ENCODE data around the gene CDH23. TPM values are rescaled to one million over a fixed set of nuclear protein-coding genes. Genes with fewer than 3 reads are reported as not detected.

CDH23 gene
- total RNA-seq, 8 experiments from 2014 or later: 1.6 to 81.3 (median 3.3) TPM

DNA sequence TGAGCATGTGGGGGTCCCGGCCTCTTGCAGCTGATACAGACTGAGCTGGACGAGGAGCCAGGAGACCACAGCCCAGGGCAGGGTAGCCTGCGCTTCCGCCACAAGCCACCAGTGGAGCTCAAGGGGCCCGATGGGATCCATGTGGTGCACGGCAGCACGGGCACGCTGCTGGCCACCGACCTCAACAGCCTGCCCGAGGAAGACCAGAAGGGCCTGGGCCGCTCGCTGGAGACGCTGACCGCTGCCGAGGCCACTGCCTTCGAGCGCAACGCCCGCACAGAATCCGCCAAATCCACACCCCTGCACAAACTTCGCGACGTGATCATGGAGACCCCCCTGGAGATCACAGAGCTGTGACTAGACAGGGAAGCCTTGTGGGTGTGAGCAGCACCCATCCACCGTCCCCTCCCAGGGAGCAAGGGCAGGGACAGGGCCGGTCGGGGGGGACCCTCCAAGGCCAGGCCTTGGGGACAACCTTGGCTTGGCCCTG, 418.2 kb downstream of the CDH23 start:
- Histone ChIP-seq H3K27ac (no peak overlapping the region), H3K4me3 (no peak overlapping the region), H3K4me1 (replicated peaks in 1 of 2) (peaks cover 6 to 13% of the 10 kb centered on the region in 2 donors)
- in situ Hi-C loops (cut with MboI; ENCODE audit: low pct_unique_long_range_greater_than_20kb in 2 of 9, low sequenced_read_pairs in 9 of 9, unreplicated experiment in 9 of 9): no loop called here
- 86 to 93% methylated on average over 7 to 12 of the region's 26 CpGs; no CpG with 5 or more reads in 8 of the 10 experiments for WGBS, 10 experiments
- ATAC-seq (replicated peaks in 6 of 8): peak in 1 of 8 experiments; percentile 12

DNA sequence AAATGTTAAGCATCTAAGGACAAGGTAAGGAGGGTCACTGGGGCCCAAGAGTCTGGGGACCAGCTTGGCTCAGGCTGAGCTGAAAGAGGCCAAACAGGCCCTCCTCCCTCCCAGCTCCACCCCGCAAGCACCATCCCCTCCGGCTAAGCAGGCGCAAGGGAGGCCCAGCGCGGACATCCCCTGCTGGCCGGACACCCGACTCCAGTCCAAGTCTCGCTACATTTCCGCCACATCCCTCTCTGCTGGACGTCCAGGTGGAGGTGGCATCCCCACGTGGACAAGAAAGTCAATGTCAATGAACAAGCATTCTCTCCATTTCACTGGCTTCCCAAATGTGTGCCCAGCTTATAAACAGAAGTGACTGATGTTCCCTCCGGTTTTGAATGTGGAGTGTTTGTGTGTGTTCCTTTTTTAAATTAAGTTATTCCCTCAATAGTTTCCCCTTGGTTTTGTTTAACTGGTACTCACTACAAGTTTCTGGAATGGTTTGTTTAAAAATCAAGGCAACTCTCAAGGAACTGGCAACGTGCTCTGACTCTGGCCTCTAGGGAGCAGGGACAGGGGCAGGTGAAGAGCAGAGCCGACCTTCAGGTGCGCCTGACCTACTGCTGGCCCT, 418.9 kb downstream of the CDH23 start:
- no peak for ATAC-seq (replicated peaks in 6 of 8)
- in situ Hi-C loops (cut with MboI; ENCODE audit: low pct_unique_long_range_greater_than_20kb in 2 of 9, low sequenced_read_pairs in 9 of 9, unreplicated experiment in 9 of 9): no loop called here
- H3K27ac ChIP-seq: no peak overlapping the region
- peaks cover 6 to 13% of the 10 kb centered on the region in 2 donors for H3K4me1 ChIP-seq (replicated peaks in 1 of 2)
- 60 to 100% (median 94%) methylated on average over 1 to 11 of the region's 15 CpGs; no CpG with 5 or more reads in 2 of the 10 experiments for WGBS, 10 experiments
- no peak overlapping the region for H3K4me3 ChIP-seq

DNA sequence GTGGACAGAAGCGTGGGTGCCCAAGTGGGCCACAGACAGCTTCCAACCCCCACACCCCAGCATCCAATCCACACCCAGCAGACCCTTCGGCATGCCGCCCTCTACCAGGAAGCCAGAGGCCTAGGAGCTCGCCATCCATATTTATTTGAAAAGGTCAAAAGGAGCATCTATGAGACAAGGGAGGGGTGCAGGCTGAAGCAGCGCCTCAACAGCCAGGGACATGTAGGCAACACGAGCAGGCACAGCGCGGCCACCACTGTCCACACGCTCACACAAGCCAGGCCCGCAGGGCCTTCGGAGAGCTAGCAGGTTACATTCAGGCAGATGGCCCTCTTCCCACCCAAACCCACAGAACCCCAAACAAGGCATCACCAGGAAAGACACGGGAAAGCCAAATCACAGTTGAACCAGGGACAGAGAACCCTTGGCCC, 419.7 kb downstream of the CDH23 start:
- in situ Hi-C loops (cut with MboI; ENCODE audit: low pct_unique_long_range_greater_than_20kb in 2 of 9, low sequenced_read_pairs in 9 of 9, unreplicated experiment in 9 of 9): no loop called here
- H3K4me3 ChIP-seq: no peak overlapping the region
- no peak for ATAC-seq (replicated peaks in 6 of 8)
- WGBS, 10 experiments: 0 to 100% (median 90%) methylated on average over 1 to 4 of the region's 12 CpGs; no CpG with 5 or more reads in 3 of the 10 experiments
- H3K4me1 ChIP-seq (replicated peaks in 1 of 2): peaks cover 6 to 13% of the 10 kb centered on the region in 2 donors
- H3K27ac ChIP-seq: no peak overlapping the region

DNA sequence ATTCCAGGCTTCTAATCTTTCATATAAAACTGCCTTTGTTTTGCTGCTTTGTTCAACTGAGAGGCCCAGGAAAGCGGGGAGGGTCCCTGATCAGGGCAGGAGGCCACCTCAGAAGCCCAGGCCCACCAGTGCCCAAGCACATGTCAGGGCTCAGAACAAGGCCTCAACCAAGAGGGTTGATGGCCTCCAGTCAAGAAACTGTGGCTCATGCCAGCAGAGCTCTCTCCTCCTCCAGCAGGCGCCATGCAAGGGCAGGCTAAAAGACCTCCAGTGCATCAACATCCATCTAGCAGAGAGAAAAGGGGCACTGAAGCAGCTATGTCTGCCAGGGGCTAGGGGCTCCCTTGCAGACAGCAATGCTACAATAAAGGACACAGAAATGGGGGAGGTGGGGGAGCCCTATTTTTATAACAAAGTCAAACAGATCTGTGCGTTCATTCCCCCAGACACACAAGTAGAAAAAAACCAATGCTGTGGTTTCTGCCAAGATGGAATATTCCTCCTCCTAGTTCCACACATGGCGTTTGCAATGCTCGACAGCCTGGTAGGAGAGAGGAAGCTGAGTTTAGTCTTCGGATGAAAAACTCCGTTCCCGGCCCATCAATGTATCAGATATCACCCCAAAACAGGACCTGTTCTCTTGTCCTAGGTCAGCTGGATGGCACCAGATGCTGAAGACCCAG, 420.4 kb downstream of the CDH23 start:
- no peak for ATAC-seq (replicated peaks in 6 of 8)
- Histone ChIP-seq H3K4me3 (no peak overlapping the region), H3K27ac (peak overlapping the region in 1 of 2 donors; percentile 24), H3K4me1 (replicated peaks in 1 of 2) (peaks cover 6 to 12% of the 10 kb centered on the region in 2 donors)
- WGBS, 10 experiments: 67 to 100% (median 90%) methylated on average over 1 to 5 of the region's 8 CpGs; no CpG with 5 or more reads in 3 of the 10 experiments
- in situ Hi-C loops (cut with MboI; ENCODE audit: low pct_unique_long_range_greater_than_20kb in 2 of 9, low sequenced_read_pairs in 9 of 9, unreplicated experiment in 9 of 9): no loop called here

DNA sequence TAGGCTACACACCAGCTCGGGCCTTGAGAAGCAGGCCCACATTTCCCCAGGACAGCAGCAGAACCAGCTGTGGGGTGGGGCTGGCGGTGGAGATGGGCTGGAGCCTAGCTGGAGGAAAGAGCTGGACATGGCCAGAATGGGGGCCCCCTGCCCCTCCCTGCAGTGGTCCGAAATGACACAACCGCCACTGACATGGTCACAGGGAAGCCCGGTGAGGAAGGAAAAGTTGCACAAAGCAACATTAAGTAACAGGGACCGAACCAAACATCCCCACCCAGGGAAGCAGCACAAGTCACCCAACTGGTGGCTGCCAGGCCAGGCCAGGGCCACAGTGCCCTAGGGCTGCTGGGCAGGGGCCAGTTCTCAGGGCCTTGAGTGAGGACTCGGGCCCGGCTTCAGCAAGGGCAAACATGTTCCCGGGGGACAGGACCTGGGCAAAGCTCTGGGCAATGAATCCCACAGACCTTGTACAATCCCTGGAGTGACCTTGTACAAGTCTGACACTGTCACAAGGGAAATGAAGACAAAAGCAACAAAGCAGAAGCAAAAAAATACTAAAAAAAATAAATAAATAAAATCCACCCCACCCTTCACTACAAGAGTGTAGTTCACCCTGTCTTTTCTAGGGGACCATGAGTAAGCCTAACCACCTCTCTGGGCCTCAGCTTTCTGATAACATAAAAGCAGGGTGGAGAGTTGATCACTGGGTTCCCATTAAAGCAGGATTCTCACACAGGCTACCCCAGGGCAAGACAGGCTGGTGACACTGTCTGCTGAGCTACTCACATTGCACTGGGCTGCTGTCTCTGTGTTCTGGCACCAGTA, 421.3 kb downstream of the CDH23 start:
- in situ Hi-C loops (cut with MboI; ENCODE audit: low pct_unique_long_range_greater_than_20kb in 2 of 9, low sequenced_read_pairs in 9 of 9, unreplicated experiment in 9 of 9): no loop called here

GRCh38 chr10:71818674-71819260, 422.0 kb downstream of the CDH23 start:
- ATAC-seq (replicated peaks in 6 of 8): no peak
- Histone ChIP-seq H3K4me1 (replicated peaks in 1 of 2) (no peaks in the 10 kb centered on the region), H3K27ac (no peak overlapping the region), H3K4me3 (no peak overlapping the region)
- WGBS, 10 experiments: 47 to 96% (median 93%) methylated on average over 3 to 10 of the region's 14 CpGs; no CpG with 5 or more reads in 3 of the 10 experiments
- in situ Hi-C loops (cut with MboI; ENCODE audit: low pct_unique_long_range_greater_than_20kb in 2 of 9, low sequenced_read_pairs in 9 of 9, unreplicated experiment in 9 of 9): no loop called here

More for the DNA sequence above, 421.3 kb downstream of the CDH23 start:
- 28 to 100% (median 79%) methylated on average over 3 to 5 of the region's 9 CpGs; no CpG with 5 or more reads in 6 of the 10 experiments for WGBS, 10 experiments
- Histone ChIP-seq H3K4me3 (no peak overlapping the region), H3K27ac (no peak overlapping the region), H3K4me1 (replicated peaks in 1 of 2) (peaks cover 3% of the 10 kb centered on the region in 2 donors)
- ATAC-seq (replicated peaks in 6 of 8): peak in 2 of 8 experiments; percentile 50 to 62

- in situ Hi-C loops (cut with MboI; ENCODE audit: low pct_unique_long_range_greater_than_20kb in 2 of 9, low sequenced_read_pairs in 9 of 9, unreplicated experiment in 9 of 9): no loop called here
- Histone ChIP-seq H3K27ac (no peak overlapping the region), H3K4me1 (replicated peaks in 1 of 2) (no peaks in the 10 kb centered on the region), H3K4me3 (no peak overlapping the region)
- WGBS, 10 experiments: 74 to 100% (median 94%) methylated on average over 2 to 12 of the region's 18 CpGs; no CpG with 5 or more reads in 6 of the 10 experiments
- ATAC-seq (replicated peaks in 6 of 8): no peak
Observed at GRCh38 chr10:71819441-71819861, 422.7 kb downstream of the CDH23 start.

GRCh38 chr10:71819985-71820384, 423.3 kb downstream of the CDH23 start:
- no peak for ATAC-seq (replicated peaks in 6 of 8)
- 72 to 100% (median 83%) methylated on average over 1 to 4 of the region's 6 CpGs; no CpG with 5 or more reads in 7 of the 10 experiments for WGBS, 10 experiments
- Histone ChIP-seq H3K4me3 (no peak overlapping the region), H3K27ac (no peak overlapping the region), H3K4me1 (replicated peaks in 1 of 2) (no peaks in the 10 kb centered on the region)
- in situ Hi-C loops (cut with MboI; ENCODE audit: low pct_unique_long_range_greater_than_20kb in 2 of 9, low sequenced_read_pairs in 9 of 9, unreplicated experiment in 9 of 9): no loop called here

DNA sequence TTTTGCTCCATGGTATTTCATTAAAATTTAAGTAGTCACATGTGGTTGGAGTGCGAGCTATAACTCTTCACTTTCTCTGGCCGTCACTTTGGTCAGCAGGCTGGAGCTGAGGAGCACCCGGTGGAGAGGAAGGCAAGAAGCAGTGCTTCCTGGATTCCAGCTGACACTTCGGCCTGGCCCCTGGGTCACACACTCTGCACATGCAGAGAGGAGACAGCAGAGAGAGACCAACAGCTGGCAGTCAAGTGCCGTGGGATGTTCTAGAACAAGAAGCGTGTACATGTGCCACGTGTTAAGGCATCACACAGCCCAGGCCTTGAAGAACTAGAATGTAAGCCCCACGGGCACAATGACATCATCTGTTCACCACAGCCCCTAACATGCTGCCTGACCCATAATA, 424.2 kb downstream of the CDH23 start:
- in situ Hi-C loops (cut with MboI; ENCODE audit: low pct_unique_long_range_greater_than_20kb in 2 of 9, low sequenced_read_pairs in 9 of 9, unreplicated experiment in 9 of 9): no loop called here
- 75 to 97% (median 93%) methylated on average over 3 to 6 of the region's 8 CpGs; no CpG with 5 or more reads in 3 of the 10 experiments for WGBS, 10 experiments
- Histone ChIP-seq H3K4me3 (no peak overlapping the region), H3K4me1 (replicated peaks in 1 of 2) (no peaks in the 10 kb centered on the region), H3K27ac (no peak overlapping the region)
- ATAC-seq (replicated peaks in 6 of 8): no peak

- no peak overlapping the region for H3K4me3 ChIP-seq
- no peak for ATAC-seq (replicated peaks in 6 of 8)
- no peaks in the 10 kb centered on the region for H3K4me1 ChIP-seq (replicated peaks in 1 of 2)
- in situ Hi-C loops (cut with MboI; ENCODE audit: low pct_unique_long_range_greater_than_20kb in 2 of 9, low sequenced_read_pairs in 9 of 9, unreplicated experiment in 9 of 9): no loop called here
- whole genome bisulfite sequencing, 10 experiments: 63 to 100% (median 90%) methylated on average over 1 to 6 of the region's 9 CpGs; no CpG with 5 or more reads in 3 of the 10 experiments
- no peak overlapping the region for H3K27ac ChIP-seq
Observed at GRCh38 chr10:71821909-71822763, 425.4 kb downstream of the CDH23 start.

- Histone ChIP-seq H3K27ac (no peak overlapping the region), H3K4me1 (replicated peaks in 1 of 2) (no peaks in the 10 kb centered on the region), H3K4me3 (no peak overlapping the region)
- 80 to 100% (median 83%) methylated on average over 1 to 3 of the region's 4 CpGs; no CpG with 5 or more reads in 6 of the 10 experiments for WGBS, 10 experiments
- in situ Hi-C loops (cut with MboI; ENCODE audit: low pct_unique_long_range_greater_than_20kb in 2 of 9, low sequenced_read_pairs in 9 of 9, unreplicated experiment in 9 of 9): no loop called here
- no peak for ATAC-seq (replicated peaks in 6 of 8)
Observed at GRCh38 chr10:71823356-71823755, 426.6 kb downstream of the CDH23 start.

GRCh38 chr10:71824333-71824732, 427.6 kb downstream of the CDH23 start:
- peak in 3 of 8 experiments; percentile 10 to 94 (median 73) for ATAC-seq (replicated peaks in 6 of 8)
- Histone ChIP-seq H3K4me3 (no peak overlapping the region), H3K4me1 (replicated peaks in 1 of 2) (no peaks in the 10 kb centered on the region), H3K27ac (no peak overlapping the region)
- WGBS, 10 experiments: 0 to 100% (median 60%) methylated on average over 1 to 3 of the region's 3 CpGs; no CpG with 5 or more reads in 2 of the 10 experiments
- in situ Hi-C loops (cut with MboI; ENCODE audit: low pct_unique_long_range_greater_than_20kb in 2 of 9, low sequenced_read_pairs in 9 of 9, unreplicated experiment in 9 of 9): no loop called here

Measured in motor neuron (in vitro differentiated cells).